NCI-H146 treated with DMSO at 0.1 percent for 48 hours (cell line): ENCODE measurements around the gene TMEM198.

ENCODE experiments used
- DNase-seq: peaks from one replicate; lab custom pipeline; 2025; ENCODE audit not compliant: unreplicated experiment; lab: John Stamatoyannopoulos, UW

The TMEM198 gene

GRCh38 chr2:219508971-219509779, 34.7 kb upstream of the TMEM198 start:
- DNase-seq: no peak

- DNase-seq: peak; percentile 17
Observed at GRCh38 chr2:219509780-219510511, 33.9 kb upstream of the TMEM198 start.

GRCh38 chr2:219510512-219511135, 33.2 kb upstream of the TMEM198 start:
- no peak for DNase-seq

GRCh38 chr2:219511547-219512325, 32.1 kb upstream of the TMEM198 start:
- no peak for DNase-seq

- DNase-seq: peak; percentile 42
Observed at GRCh38 chr2:219512524-219513216, 31.2 kb upstream of the TMEM198 start.

- DNase-seq: no peak
Observed at GRCh38 chr2:219513787-219514186, 30.0 kb upstream of the TMEM198 start.

GRCh38 chr2:219514196-219514761, 29.5 kb upstream of the TMEM198 start, which contains the start of gene ASIC4:
ASIC4 (plus strand) TSS chr2:219514482; CDS start chr2:219514725, 243 bp downstream.
- DNase-seq: no peak

GRCh38 chr2:219514836-219515235, 29.0 kb upstream of the TMEM198 start:
- DNase-seq: no peak

GRCh38 chr2:219515874-219516629, 27.8 kb upstream of the TMEM198 start:
- DNase-seq: no peak

- DNase-seq: no peak
Observed at GRCh38 chr2:219516888-219517287, 26.9 kb upstream of the TMEM198 start.

- no peak for DNase-seq
Observed at GRCh38 chr2:219517954-219518778, 25.7 kb upstream of the TMEM198 start.

- no peak for DNase-seq
Observed at GRCh38 chr2:219519526-219519916, 24.3 kb upstream of the TMEM198 start.

GRCh38 chr2:219520079-219520478, 23.7 kb upstream of the TMEM198 start:
- no peak for DNase-seq

GRCh38 chr2:219521066-219521880, 22.6 kb upstream of the TMEM198 start:
- peak; percentile 5 for DNase-seq

GRCh38 chr2:219522111-219523030, 21.5 kb upstream of the TMEM198 start:
- no peak for DNase-seq

GRCh38 chr2:219523031-219523671, 20.7 kb upstream of the TMEM198 start:
- DNase-seq: no peak
